Measurements from ENCODE around the gene WDR53. TPM values are rescaled to one million over a fixed set of nuclear protein-coding genes. Genes with fewer than 3 reads are reported as not detected.
"Not testable (repeated sequence)": the region's sequence is repeated elsewhere in the genome, so short reads cannot be mapped to it uniquely, and the experiment has no call there.

The WDR53 gene
- total RNA-seq, 1 donor from 2014 or later: 8.9 TPM

DNA sequence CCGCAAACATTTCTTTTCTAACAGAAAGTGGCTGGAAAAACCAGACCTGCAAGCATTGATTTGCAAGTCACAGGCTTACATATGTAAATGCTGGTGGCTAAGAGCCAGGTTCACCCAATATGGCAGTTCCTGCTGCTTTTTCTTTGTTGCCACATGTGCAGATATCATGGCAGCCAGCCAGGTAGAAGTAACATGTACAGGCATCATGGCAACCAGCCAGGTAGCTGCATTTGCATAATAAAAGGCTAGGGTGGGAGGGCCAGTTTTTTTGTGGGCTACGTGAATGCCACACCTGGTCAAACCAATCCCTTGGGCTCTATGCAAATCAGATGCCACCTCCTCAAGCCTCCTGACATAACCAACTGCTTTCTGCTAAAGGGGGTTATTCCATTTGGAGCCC, 50.4 kb downstream of the WDR53 start:
- DNase-seq (ENCODE audit: low read depth): no peak

DNA sequence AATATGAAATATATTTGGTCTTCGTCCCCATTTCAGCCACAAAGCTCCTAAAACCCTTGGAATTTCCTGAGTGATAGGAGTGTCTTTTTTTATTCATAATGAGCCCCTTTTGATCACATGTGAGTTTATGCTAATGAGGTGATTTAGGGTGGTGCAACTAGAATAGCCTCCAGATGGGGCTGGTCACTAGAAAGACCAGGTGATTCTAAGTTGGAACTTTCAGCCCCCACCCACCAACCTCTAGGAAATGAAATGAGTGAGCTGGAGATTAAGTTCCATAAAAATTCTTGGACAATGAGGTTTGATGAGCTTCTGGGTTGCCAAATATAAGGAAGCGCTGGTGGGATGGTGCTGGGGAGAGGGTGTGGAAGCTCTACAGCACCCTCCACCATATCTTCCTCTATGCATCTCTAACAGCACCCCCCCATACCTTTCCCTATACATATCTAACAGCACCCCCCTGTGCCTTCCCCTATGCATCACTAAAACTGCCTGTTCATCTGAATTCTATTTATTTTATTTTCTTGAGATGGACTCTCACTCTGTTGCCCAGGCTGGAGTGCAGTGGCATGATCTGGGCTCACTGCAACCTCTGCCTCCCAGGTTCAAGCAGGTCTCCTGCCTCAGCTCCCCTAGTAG, 51.1 kb downstream of the WDR53 start:
- no peak for DNase-seq (ENCODE audit: low read depth)
- H3K36me3 ChIP-seq (ENCODE audit: control insufficient read depth, insufficient read depth, low read length): no peaks in the 10 kb centered on the region
- no peaks in the 10 kb centered on the region for H3K27me3 ChIP-seq (ENCODE audit: control insufficient read depth, insufficient read depth, low read length)
- no peak overlapping the region for H3K4me3 ChIP-seq (ENCODE audit: low read depth, low read length)
- TF ChIP-seq, protein P1, sequence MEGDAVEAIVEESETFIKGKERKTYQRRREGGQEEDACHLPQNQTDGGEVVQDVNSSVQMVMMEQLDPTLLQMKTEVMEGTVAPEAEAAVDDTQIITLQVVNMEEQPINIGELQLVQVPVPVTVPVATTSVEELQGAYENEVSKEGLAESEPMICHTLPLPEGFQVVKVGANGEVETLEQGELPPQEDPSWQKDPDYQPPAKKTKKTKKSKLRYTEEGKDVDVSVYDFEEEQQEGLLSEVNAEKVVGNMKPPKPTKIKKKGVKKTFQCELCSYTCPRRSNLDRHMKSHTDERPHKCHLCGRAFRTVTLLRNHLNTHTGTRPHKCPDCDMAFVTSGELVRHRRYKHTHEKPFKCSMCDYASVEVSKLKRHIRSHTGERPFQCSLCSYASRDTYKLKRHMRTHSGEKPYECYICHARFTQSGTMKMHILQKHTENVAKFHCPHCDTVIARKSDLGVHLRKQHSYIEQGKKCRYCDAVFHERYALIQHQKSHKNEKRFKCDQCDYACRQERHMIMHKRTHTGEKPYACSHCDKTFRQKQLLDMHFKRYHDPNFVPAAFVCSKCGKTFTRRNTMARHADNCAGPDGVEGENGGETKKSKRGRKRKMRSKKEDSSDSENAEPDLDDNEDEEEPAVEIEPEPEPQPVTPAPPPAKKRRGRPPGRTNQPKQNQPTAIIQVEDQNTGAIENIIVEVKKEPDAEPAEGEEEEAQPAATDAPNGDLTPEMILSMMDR (IDR thresholded peaks at IDR 0.05; ENCODE audit: insufficient read depth, low read length, poor library complexity, severe bottlenecking): no peak

More for the DNA sequence above, 50.4 kb downstream of the WDR53 start:
- TF ChIP-seq, protein P1 (IDR thresholded peaks at IDR 0.05; ENCODE audit: insufficient read depth, low read length, poor library complexity, severe bottlenecking): no peak
- Histone ChIP-seq H3K36me3 (ENCODE audit: control insufficient read depth, insufficient read depth, low read length) (no peaks in the 10 kb centered on the region), H3K27me3 (ENCODE audit: control insufficient read depth, insufficient read depth, low read length) (no peaks in the 10 kb centered on the region), H3K4me3 (ENCODE audit: low read depth, low read length) (no peak overlapping the region)

DNA sequence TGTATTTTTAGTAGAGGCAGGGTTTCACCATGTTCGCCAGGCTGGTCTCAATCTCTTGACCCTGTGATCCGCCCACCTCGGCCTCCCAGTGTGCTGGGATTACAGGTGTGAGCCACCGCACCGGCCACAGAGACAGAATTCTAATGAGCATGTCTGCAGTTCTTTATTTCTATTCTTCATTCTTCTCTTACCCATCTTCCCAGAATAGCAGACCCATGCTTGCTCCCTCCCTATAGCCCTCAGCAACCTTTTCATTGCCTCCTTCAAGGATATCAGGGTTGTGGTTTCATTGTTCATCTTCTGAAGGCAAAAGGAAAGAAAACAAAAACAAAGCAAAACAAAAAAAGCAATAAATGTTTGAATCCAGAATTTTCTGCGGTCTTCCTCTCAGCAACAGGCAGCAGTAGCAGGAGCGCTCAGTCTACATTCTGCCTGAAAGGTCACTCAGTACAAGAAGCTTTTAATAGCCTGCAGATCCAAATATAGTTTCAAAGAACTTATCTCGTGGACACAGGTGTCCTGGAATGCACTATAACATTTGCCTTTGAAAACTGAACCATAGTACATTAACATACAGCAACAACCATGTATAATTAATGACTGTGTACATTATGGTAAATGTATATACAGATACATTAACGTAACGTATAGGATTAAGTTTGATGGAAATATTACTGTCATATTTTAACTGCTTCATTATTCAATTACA, 53.3 kb downstream of the WDR53 start, which contains the start of gene SMCO1:
Gene SMCO1, minus strand, starts transcription at position 434 of the 709 bp plus-strand sequence. Its CDS starts 137 bp downstream, at position 297.
- Histone ChIP-seq H3K27me3 (ENCODE audit: control insufficient read depth, insufficient read depth, low read length) (no peaks in the 10 kb centered on the region), H3K36me3 (ENCODE audit: control insufficient read depth, insufficient read depth, low read length) (no peaks in the 10 kb centered on the region), H3K4me3 (ENCODE audit: low read depth, low read length) (no peak within 1 kb of the TSS)
- no peak for DNase-seq (ENCODE audit: low read depth)
- TF ChIP-seq, protein P1 (IDR thresholded peaks at IDR 0.05; ENCODE audit: insufficient read depth, low read length, poor library complexity, severe bottlenecking): no peak

DNA sequence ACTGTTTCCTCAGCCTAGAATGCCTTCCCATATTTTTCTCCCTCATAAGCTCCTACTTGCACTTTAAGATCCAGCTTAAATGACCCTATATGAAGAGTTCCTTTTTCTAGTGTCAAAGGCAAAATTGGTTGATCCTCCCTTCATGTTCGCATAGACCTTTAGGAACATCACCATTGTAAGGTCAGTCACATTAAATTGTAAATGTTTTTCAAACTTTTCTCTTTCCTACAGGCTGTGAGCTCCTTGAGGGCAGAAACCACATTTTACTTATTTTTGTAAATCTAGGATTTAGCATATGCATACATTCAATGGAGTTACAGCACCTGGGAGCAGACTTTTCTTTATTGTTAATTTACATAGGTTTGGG, 54.0 kb downstream of the WDR53 start:
- Histone ChIP-seq H3K4me3 (ENCODE audit: low read depth, low read length) (no peak overlapping the region), H3K36me3 (ENCODE audit: control insufficient read depth, insufficient read depth, low read length) (no peaks in the 10 kb centered on the region), H3K27me3 (ENCODE audit: control insufficient read depth, insufficient read depth, low read length) (no peaks in the 10 kb centered on the region)
- DNase-seq (ENCODE audit: low read depth): no peak
- TF ChIP-seq, protein P1 (IDR thresholded peaks at IDR 0.05; ENCODE audit: insufficient read depth, low read length, poor library complexity, severe bottlenecking): no peak

DNA sequence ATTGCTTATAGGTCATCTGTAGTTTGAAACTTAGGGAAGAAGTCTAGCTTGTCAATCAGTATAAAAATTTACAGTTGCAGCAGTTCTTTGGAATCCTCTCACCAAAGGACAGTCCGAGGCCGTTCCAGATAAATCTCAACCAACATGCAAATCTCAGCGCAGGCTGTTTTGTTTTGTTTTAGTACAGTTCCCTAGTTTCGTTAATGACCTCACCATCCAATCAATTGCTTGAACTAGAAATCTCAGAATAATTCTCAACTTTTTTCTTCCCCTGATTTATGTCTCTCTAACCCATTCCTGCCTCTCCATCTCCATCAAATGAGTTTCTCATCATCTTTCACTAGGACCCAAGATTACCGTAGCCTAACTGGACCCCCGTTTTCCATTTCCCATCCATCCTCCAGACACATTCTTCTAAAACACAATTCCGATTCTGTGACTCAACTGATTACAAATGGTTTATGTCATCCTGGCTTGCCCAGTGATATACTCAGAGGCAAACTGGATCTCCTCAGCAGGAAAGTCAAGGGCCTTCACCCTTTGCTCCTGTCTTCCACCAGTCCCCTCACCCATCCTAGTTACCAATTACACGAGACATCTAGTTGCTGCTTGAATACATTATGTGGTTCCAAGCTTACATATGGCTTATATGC, 54.5 kb downstream of the WDR53 start:
- no peak overlapping the region for H3K4me3 ChIP-seq (ENCODE audit: low read depth, low read length)
- H3K27me3 ChIP-seq (ENCODE audit: control insufficient read depth, insufficient read depth, low read length): no peaks in the 10 kb centered on the region
- no peaks in the 10 kb centered on the region for H3K36me3 ChIP-seq (ENCODE audit: control insufficient read depth, insufficient read depth, low read length)
- DNase-seq (ENCODE audit: low read depth): no peak
- TF ChIP-seq, protein P1 (IDR thresholded peaks at IDR 0.05; ENCODE audit: insufficient read depth, low read length, poor library complexity, severe bottlenecking): no peak

DNA sequence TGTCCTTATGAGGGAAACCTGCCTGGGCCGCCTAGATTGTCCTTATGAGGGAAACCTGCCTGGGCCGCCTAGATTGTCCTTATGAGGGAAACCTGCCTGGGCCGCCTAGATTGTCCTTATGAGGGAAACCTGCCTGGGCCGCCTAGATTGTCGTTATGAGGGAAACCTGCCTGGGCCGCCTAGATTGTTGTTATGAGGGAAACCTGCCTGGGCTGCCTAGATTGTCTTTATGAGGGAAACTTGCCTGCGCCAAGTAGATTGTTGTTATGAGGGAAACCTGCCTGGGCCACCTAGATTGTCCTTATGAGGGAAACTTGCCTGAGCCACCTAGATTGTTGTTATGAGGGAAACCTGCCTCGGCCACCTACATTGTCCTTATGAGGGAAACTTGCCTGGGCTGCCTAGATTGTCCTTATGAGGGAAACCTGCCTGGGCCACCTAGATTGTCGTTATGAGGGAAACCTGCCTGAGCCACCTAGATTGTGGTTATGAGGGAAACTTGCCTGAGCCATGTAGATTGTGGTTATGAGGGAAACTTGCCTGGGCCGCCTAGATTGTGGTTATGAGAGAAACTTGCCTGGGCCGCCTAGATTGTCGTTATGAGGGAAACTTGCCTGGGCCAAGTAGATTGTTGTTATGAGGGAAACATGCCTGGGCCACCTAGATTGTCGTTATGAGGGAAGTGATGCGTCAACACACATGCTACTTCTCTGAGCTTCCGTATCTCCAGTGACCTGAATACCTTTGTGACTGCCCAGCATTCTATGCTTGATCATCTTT, 56.5 kb downstream of the WDR53 start:
- not testable (repeated sequence) for DNase-seq (ENCODE audit: low read depth); H3K27me3 ChIP-seq (ENCODE audit: control insufficient read depth, insufficient read depth, low read length); H3K36me3 ChIP-seq (ENCODE audit: control insufficient read depth, insufficient read depth, low read length); H3K4me3 ChIP-seq (ENCODE audit: low read depth, low read length)

DNA sequence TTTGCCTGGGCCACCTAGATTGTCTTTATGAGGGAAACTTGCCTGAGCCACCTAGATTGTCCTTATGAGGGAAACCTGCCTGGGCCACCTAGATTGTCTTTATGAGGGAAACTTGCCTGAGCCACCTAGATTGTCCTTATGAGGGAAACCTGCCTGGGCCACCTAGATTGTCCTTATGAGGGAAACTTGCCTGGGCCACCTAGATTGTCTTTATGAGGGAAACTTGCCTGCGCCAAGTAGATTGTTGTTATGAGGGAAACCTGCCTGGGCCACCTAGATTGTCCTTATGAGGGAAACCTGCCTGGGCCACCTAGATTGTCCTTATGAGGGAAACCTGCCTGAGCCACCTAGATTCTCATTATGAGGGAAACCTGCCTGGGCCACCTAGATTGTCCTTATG, 57.2 kb downstream of the WDR53 start:
- not testable (repeated sequence) for DNase-seq (ENCODE audit: low read depth); H3K27me3 ChIP-seq (ENCODE audit: control insufficient read depth, insufficient read depth, low read length); H3K36me3 ChIP-seq (ENCODE audit: control insufficient read depth, insufficient read depth, low read length); H3K4me3 ChIP-seq (ENCODE audit: low read depth, low read length)
